HG03442 (cell line): ENCODE data around the gene CSTF2T.

Experiments
- ATAC-seq: cut with Tn5 transposase; IDR thresholded peaks from one replicate; pipeline ENCODE4 v1.9.1; 2021; ENCODE audit warnings: mild to moderate bottlenecking, moderate library complexity; ENCODE audit not compliant: unreplicated experiment

CSTF2T gene

DNA sequence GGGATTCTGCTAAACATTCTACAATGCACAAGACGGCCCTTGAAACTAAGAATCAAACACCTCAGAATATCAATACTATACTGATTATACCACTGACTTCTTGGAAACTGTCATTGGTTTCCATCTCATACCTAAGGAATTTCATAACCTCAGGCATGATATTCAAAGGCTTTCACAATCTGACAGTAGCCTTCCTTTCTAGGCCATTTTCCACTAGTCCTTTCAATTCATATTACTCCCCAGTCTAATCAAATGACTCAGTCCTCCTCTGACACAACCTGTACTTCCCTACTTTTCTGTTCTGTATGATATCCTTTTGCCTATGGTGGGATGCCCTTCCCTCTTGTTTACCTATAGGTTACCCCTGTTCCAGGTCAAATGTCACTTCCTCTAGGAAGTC, 48.3 kb downstream of the CSTF2T start:
- no peak for ATAC-seq

DNA sequence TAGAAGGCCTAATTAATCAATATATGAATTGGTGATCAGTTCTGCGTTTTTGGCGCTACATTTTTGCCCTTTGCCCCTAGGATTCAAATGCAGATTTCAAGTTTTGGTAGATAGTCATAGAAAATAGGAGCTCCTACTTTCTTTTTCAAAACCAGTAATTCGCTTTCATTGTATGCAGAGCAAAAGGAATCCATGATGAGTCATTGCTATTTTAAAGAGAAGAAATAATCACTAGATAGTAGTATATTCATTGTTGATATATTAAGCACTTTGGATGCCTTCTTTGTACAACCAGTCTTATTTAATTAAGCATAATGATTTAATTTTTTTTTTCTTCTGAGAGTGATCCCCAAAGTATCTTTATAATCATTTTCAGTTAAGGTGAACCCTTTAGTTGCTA, 50.3 kb downstream of the CSTF2T start:
- no peak for ATAC-seq
